ENCODE measurements around the gene FBF1.
A peak's percentile ranks its signal among the peaks of the same experiment; 100 is the strongest.
"Not testable (repeated sequence)": the region's sequence is repeated elsewhere in the genome, so short reads cannot be mapped to it uniquely, and the experiment has no call there.

FBF1 gene

GRCh38 chr17:75894049-75894733 is 46.7 kb downstream of the FBF1 start:
- no peak for DNase-seq

- DNase-seq, result no peak
Observed at GRCh38 chr17:75893305-75894048, 47.4 kb downstream of the FBF1 start.

- DNase-seq, result no peak
Observed at GRCh38 chr17:75892556-75893224, 48.2 kb downstream of the FBF1 start.

DNA sequence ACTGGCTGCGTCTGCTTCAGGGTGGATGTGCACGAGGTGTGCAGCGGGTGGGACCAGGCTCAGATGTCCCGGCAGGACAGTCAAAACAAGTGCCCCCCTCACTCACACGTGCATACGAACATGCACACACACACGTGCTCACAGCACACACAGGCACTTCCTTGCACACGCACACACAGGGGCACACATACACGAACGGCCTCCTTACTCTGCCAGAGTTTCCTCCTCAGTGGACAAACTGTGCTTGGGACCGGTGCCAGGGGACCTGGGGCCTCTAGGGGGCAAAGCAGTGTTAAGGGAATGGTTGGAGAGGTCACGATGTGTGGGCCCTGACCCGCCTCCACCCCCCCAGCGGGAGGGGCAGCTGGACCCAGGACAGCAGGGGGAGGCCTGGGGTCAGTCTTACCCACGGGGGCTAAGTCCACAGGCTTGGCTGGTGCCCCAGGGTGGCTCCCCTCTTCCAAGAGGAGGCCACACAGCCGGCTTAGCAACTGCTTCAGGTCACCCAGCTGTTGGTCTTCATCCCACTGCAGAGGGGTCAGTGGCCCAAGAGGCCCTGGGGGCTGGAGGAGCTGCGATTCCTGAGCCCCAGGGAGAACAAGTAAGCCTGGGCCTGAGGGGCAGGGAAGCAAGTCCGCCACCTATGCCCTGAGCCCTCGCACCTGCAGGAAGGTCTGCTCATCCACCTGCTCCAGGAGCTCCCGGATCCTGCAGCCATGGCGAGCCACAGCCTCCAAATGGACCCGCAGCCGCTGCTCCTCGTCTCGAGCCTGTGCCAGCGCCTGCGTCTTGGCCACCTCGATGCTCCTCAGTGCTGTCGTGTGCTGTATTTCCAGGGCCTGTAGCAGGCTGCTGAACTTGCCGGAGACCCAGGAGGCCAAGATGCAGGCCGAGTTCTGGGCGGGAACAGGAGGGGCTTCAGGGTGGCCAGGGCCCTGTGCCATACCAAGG is 49.0 kb downstream of the FBF1 start:
- no peak for DNase-seq

DNA sequence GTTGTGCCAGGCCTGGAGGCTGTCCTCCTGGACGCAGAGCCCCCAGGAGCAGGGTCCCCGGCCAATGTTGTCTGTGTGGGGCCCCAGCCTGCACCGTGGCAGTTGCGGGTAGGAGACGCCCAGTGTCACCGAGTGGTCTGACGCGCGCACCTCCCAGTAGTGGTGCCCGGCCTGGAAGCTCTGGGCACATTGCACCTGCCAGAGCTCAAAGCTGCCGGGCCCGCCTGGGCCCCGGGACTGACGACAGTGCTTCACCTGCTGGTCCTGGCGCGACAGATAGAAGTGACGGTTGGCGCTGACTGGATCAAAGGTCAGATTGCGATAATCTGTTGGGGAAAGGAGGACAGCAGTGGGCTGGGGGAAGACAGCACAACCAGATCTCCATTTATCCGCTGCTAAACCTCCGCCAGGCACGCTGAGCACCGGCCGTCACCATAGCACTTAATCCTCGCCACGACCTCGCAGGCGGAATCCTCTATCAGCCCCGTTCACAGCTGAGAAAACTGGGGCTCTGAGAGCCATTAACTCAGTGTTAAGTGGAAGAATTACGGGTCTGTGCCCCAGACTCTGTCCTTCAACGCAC is 49.7 kb downstream of the FBF1 start:
- DNase-seq, result no peak

DNA sequence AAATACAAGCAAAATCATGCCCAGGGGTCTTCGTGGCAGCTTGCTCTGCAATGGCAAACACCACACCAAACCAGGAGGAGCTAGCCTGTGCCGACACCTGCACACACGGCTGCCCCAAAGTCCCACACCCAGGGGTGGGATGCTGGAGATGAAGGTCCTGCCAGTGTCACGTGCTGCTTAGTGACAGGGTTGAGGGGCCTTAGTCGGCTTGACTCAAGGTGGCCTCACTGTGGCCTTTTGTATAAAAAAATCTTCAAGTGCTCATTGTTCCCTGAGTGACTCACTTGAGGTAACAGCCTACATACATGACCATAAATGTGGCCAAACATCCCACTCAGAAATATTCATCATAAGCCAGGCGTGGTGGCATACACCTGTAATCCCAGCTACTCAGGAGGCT is 51.4 kb downstream of the FBF1 start:
- no peak for DNase-seq

DNA sequence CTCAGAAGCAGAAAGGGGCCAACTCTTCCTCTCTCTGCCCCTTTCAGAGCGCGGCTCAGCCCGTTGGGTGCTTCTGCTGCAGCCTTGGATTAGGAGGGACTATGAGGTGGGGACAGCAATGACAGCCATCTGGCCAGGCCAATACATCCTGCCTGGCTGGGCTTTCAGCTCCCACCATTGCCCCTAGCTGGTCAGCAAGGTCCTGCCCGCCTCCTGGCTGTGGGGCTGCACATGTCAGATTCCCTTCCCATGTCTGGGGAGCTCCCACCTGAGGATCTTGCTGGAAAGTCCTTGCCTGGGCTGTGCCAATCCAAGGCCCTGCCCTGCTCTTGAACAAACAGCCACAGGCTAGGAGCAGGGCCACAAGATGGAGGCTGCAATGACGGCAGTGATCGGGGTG is 52.4 kb downstream of the FBF1 start:
- no peak for DNase-seq

GRCh38 chr17:75885860-75886259 is 55.0 kb downstream of the FBF1 start:
- DNase-seq, result not testable (repeated sequence)

GRCh38 chr17:75885431-75885830 is 55.4 kb downstream of the FBF1 start:
- no peak for DNase-seq

- DNase-seq, result no peak
Observed at GRCh38 chr17:75881678-75882454, 59.0 kb downstream of the FBF1 start.

GRCh38 chr17:75880266-75880665 is 60.6 kb downstream of the FBF1 start:
- DNase-seq, result no peak

DNA sequence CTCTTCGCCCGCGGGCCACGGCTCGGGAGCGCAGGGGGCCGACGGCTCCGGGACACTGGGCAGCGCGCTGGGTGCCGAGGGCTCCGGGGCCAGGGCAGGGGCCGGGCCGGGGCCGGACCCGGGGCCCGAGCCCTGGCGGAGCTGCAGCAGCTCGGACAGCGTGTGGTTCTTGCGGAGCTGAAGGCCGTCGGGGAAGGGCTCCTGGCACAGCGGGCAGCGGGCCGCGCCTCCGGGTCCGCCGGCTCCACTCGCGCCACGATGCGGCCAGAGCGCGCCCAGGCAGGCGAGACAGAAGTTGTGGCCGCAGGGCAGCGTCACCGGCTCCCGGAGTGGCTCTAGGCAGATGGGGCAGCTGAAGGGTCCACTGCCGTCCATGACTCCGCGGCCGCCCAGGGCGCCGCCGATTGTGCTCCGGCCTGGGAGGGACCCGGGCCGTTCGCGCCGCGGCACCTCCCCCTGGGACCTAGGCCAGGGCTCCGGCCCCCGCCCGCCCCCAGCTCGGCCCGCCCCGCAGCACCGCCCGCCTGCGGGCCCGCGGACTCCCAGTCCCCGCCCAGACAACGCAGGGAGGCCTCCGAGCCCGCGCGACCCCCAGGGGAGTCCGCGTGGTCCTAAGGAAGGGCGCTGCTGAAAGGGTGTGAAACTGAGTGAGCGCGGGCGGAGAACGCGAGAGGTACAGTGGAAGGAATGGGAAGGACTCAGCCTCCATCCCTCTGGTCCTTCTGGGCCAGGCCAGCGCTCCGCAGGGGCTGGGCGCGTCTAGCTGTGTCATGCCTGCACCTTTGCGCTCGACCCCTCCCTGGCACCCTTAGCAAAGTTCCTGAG is 62.5 kb downstream of the FBF1 start, which contains the start of gene TRIM47:
TSS of gene TRIM47 (minus strand) at position 408 of the 825 bp plus-strand sequence. CDS start at position 375, 33 bp downstream.
- DNase-seq, result peak; percentile 10

- DNase-seq, result peak; percentile 57
Observed at GRCh38 chr17:75877752-75878173, 63.1 kb downstream of the FBF1 start.

DNA sequence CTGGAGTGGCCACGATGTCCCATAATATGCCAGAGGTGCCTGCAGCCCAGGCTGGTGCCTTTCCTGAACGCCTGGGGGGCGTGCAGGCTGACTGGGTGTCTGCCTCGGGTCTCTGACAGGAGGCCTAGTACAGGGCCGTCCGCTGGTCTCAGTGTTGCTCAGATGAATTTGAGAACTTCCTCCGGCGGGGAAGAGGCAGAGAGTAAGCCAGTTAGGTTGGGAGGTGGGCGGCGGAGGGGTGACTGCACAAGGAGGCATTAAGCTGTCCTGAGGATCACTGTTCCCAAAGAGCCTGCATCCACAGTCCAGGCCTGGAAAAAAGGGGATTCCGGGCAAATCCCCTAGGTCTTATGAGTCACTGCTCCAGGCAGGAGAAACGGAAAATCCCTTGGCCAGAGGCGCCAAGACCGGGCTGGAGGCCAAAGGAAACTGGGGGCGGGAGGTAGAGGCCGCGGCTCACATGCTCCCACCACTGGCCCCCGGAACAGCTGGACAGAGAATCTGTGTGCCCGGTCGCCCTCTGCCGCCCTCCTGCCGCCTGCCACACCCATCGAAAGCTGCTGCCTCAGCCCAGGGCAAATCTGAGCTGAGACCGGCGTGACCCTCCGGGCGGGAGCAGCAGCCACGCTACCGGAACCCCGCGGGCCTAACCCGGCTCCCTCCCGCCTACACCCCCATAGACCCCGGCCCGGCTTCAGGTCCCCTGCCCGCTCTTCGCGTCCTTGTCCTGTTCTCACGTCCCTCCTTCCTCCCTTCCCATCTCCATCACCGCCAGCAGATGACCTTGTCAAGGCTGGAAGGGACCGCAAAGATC is 63.7 kb downstream of the FBF1 start:
- DNase-seq, result peak; percentile 43

GRCh38 chr17:75876190-75876937 is 64.5 kb downstream of the FBF1 start:
- DNase-seq, result no peak

GRCh38 chr17:75875940-75876189 is 65.0 kb downstream of the FBF1 start:
- no peak for DNase-seq

DNA sequence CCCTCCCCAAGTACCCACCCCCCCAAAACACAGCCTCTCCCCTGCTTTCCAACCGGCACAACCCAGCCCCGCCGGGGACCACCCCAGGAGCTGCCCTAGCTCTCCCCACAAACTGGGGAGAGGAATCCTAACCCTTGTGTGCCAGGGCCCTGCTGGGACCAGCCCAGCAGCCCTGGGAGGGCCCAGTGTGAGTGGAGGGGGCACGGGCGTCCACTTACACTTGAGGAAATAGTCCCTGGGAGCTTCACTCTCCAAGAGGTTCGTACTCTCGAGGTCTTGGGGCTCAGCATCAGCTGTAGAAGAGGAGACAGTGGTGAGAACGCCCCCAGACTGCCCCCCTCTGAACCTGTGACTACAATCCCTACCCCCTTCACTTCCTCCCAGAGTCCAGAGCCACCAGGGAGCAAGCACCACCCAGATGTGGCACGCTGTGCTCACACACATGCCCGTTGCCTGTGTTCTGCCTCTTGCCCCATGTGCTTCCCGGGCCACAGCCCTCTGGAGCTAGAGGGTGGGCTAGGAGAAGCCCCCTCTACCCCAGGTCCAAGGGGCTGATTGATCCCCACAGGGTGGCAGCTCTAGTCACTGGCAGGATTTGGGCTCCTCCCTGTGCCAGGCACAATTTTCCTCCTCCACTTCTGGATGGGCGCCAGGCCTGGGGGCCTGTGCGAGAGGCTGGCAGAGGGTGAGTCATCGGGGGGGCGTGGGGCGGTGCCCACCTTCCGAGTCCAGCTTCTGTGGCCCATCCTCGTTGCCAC is 65.5 kb downstream of the FBF1 start:
- DNase-seq, result peak; percentile 36

Measured in NCI-H1092 (cell line).